Activated naive CD8-positive, alpha-beta T cell treated with anti-CD3 and anti-CD28 coated beads for 36 hours (primary cell): ENCODE measurements around the gene TTC3. TPM values are rescaled to one million over a fixed set of nuclear protein-coding genes. Genes with fewer than 3 reads are reported as not detected.
"Not testable (repeated sequence)": the region's sequence is repeated elsewhere in the genome, so short reads cannot be mapped to it uniquely, and the experiment has no call there.

ENCODE experiments used
- DNase-seq: peaks from one replicate; pipeline ENCODE4 v3.0.0; 2021
- H3K27ac Mint-ChIP-seq: one replicate; pipeline ENCODE4 v1.8.0; 2022; ENCODE audit warnings: mild to moderate bottlenecking, moderate library complexity, mixed read lengths
- H3K27me3 Mint-ChIP-seq: one replicate; pipeline ENCODE4 v1.8.0; 2022; ENCODE audit warnings: mild to moderate bottlenecking, mixed read lengths
- H3K36me3 Mint-ChIP-seq: one replicate; pipeline ENCODE4 v1.8.0; 2021; ENCODE audit warnings: mild to moderate bottlenecking, mixed read lengths
- H3K4me1 Mint-ChIP-seq: one replicate; pipeline ENCODE4 v1.8.0; 2021; ENCODE audit warnings: mixed read lengths
- H3K4me3 Mint-ChIP-seq: one replicate; pipeline ENCODE4 v1.8.0; 2022; ENCODE audit warnings: mild to moderate bottlenecking, moderate library complexity, mixed read lengths
- H3K9me3 Mint-ChIP-seq: one replicate; pipeline ENCODE4 v1.8.0; 2022; ENCODE audit warnings: mixed read lengths
- total RNA-seq, 2 experiments: library from RNA; stranded (reverse); gene quantifications; one replicate each; pipeline ENCODE4 v1.2.3, GENCODE V29; 2021

Gene TTC3
- total RNA-seq = 10 to 100 TPM; 59.1 to 61.2 TPM

GRCh38 chr21:37072988-37073416 is at the start of gene TTC3, which contains the start of gene PIGP:
TSS of gene TTC3 (plus strand) at chr21:37073254. CDS start at chr21:37087258, 14,004 bp downstream.
TSS of gene PIGP (minus strand) at chr21:37073071. CDS start at chr21:37072515, 556 bp downstream.
- Mint-ChIP-seq H3K9me3 (no peaks in the 10 kb centered on the region), H3K27me3 (no peaks in the 10 kb centered on the region), H3K27ac (peak within 1 kb of the TSS; percentile 93), H3K4me3 (peak within 1 kb of the TSS; percentile 87), H3K36me3 (peaks cover 41% of the 10 kb centered on the region), H3K4me1 (peaks cover 39% of the 10 kb centered on the region)
- peak; percentile 98 for DNase-seq

- Mint-ChIP-seq H3K4me3 (no peak overlapping the region), H3K9me3 (no peaks in the 10 kb centered on the region), H3K27ac (no peak overlapping the region), H3K27me3 (no peaks in the 10 kb centered on the region), H3K4me1 (no peaks in the 10 kb centered on the region), H3K36me3 (no peaks in the 10 kb centered on the region)
- DNase-seq = no peak
Observed at GRCh38 chr21:37026499-37026898, 46.6 kb upstream of the TTC3 start.

- Mint-ChIP-seq H3K36me3 (no peaks in the 10 kb centered on the region), H3K4me1 (peaks cover 1% of the 10 kb centered on the region), H3K9me3 (no peaks in the 10 kb centered on the region), H3K27ac (no peak overlapping the region), H3K27me3 (peaks cover 2% of the 10 kb centered on the region), H3K4me3 (no peak overlapping the region)
- DNase-seq = no peak
Observed at GRCh38 chr21:37028570-37028969, 44.5 kb upstream of the TTC3 start.

GRCh38 chr21:37030864-37031263 is 42.2 kb upstream of the TTC3 start:
- peaks cover 1% of the 10 kb centered on the region for H3K4me1 Mint-ChIP-seq
- H3K9me3 Mint-ChIP-seq = no peaks in the 10 kb centered on the region
- no peak for DNase-seq
- H3K27ac Mint-ChIP-seq = no peak overlapping the region
- no peak overlapping the region for H3K4me3 Mint-ChIP-seq
- H3K27me3 Mint-ChIP-seq = peaks cover 3% of the 10 kb centered on the region
- H3K36me3 Mint-ChIP-seq = no peaks in the 10 kb centered on the region

GRCh38 chr21:37032293-37032692 is 40.8 kb upstream of the TTC3 start:
- no peak overlapping the region for H3K4me3 Mint-ChIP-seq
- H3K27ac Mint-ChIP-seq = no peak overlapping the region
- peaks cover 3% of the 10 kb centered on the region for H3K27me3 Mint-ChIP-seq
- H3K36me3 Mint-ChIP-seq = no peaks in the 10 kb centered on the region
- H3K4me1 Mint-ChIP-seq = peaks cover 1% of the 10 kb centered on the region
- DNase-seq = no peak
- H3K9me3 Mint-ChIP-seq = no peaks in the 10 kb centered on the region

GRCh38 chr21:37032877-37033471 is 40.1 kb upstream of the TTC3 start:
- no peak overlapping the region for H3K4me3 Mint-ChIP-seq
- peaks cover 3% of the 10 kb centered on the region for H3K27me3 Mint-ChIP-seq
- no peaks in the 10 kb centered on the region for H3K36me3 Mint-ChIP-seq
- no peak for DNase-seq
- no peak overlapping the region for H3K27ac Mint-ChIP-seq
- peaks cover 1% of the 10 kb centered on the region for H3K4me1 Mint-ChIP-seq
- no peaks in the 10 kb centered on the region for H3K9me3 Mint-ChIP-seq

GRCh38 chr21:37034394-37034793 is 38.7 kb upstream of the TTC3 start:
- not testable (repeated sequence) for H3K9me3 Mint-ChIP-seq, H3K27ac Mint-ChIP-seq, H3K4me1 Mint-ChIP-seq, H3K4me3 Mint-ChIP-seq, DNase-seq, H3K36me3 Mint-ChIP-seq, H3K27me3 Mint-ChIP-seq

GRCh38 chr21:37036177-37036576 is 36.9 kb upstream of the TTC3 start:
- H3K4me1 Mint-ChIP-seq = peaks cover 1% of the 10 kb centered on the region
- no peaks in the 10 kb centered on the region for H3K9me3 Mint-ChIP-seq
- no peak overlapping the region for H3K27ac Mint-ChIP-seq
- DNase-seq = no peak
- H3K27me3 Mint-ChIP-seq = peaks cover 6% of the 10 kb centered on the region
- no peaks in the 10 kb centered on the region for H3K36me3 Mint-ChIP-seq
- no peak overlapping the region for H3K4me3 Mint-ChIP-seq

GRCh38 chr21:37039411-37040075 is 33.5 kb upstream of the TTC3 start:
- DNase-seq = no peak
- peaks cover under 1% of the 10 kb centered on the region for H3K4me1 Mint-ChIP-seq
- no peaks in the 10 kb centered on the region for H3K9me3 Mint-ChIP-seq
- no peak overlapping the region for H3K4me3 Mint-ChIP-seq
- no peaks in the 10 kb centered on the region for H3K36me3 Mint-ChIP-seq
- H3K27me3 Mint-ChIP-seq = peaks cover 3% of the 10 kb centered on the region
- H3K27ac Mint-ChIP-seq = no peak overlapping the region

GRCh38 chr21:37040212-37040611 is 32.8 kb upstream of the TTC3 start:
- H3K4me1 Mint-ChIP-seq = peaks cover 6% of the 10 kb centered on the region
- no peak overlapping the region for H3K27ac Mint-ChIP-seq
- no peak for DNase-seq
- H3K9me3 Mint-ChIP-seq = no peaks in the 10 kb centered on the region
- H3K36me3 Mint-ChIP-seq = no peaks in the 10 kb centered on the region
- peaks cover 3% of the 10 kb centered on the region for H3K27me3 Mint-ChIP-seq
- no peak overlapping the region for H3K4me3 Mint-ChIP-seq

- H3K9me3 Mint-ChIP-seq = no peaks in the 10 kb centered on the region
Observed at GRCh38 chr21:37041706-37042271, 31.3 kb upstream of the TTC3 start.

GRCh38 chr21:37043818-37044217 is 29.2 kb upstream of the TTC3 start:
- DNase-seq = no peak
- no peak overlapping the region for H3K4me3 Mint-ChIP-seq
- H3K27ac Mint-ChIP-seq = no peak overlapping the region
- peaks cover 8% of the 10 kb centered on the region for H3K4me1 Mint-ChIP-seq
- H3K27me3 Mint-ChIP-seq = peaks cover 3% of the 10 kb centered on the region
- H3K36me3 Mint-ChIP-seq = no peaks in the 10 kb centered on the region
- H3K9me3 Mint-ChIP-seq = no peaks in the 10 kb centered on the region

More at GRCh38 chr21:37041706-37042271, 31.3 kb upstream of the TTC3 start:
- Mint-ChIP-seq H3K4me1 (peaks cover 8% of the 10 kb centered on the region), H3K36me3 (no peaks in the 10 kb centered on the region), H3K27me3 (peaks cover 3% of the 10 kb centered on the region), H3K27ac (no peak overlapping the region), H3K4me3 (no peak overlapping the region)
- no peak for DNase-seq

GRCh38 chr21:37044643-37045042 is 28.4 kb upstream of the TTC3 start:
- Mint-ChIP-seq H3K36me3 (no peaks in the 10 kb centered on the region), H3K4me3 (no peak overlapping the region), H3K4me1 (peaks cover 8% of the 10 kb centered on the region), H3K27me3 (peaks cover 2% of the 10 kb centered on the region), H3K27ac (no peak overlapping the region), H3K9me3 (no peaks in the 10 kb centered on the region)
- DNase-seq = no peak

- H3K27ac Mint-ChIP-seq = no peak overlapping the region
- no peaks in the 10 kb centered on the region for H3K36me3 Mint-ChIP-seq
- no peaks in the 10 kb centered on the region for H3K27me3 Mint-ChIP-seq
- no peak for DNase-seq
- no peaks in the 10 kb centered on the region for H3K9me3 Mint-ChIP-seq
- no peak overlapping the region for H3K4me3 Mint-ChIP-seq
- peaks cover 8% of the 10 kb centered on the region for H3K4me1 Mint-ChIP-seq
Observed at GRCh38 chr21:37045149-37045548, 27.9 kb upstream of the TTC3 start.

- H3K27me3 Mint-ChIP-seq = no peaks in the 10 kb centered on the region
- DNase-seq = no peak
- H3K27ac Mint-ChIP-seq = no peak overlapping the region
- H3K4me3 Mint-ChIP-seq = no peak overlapping the region
- H3K9me3 Mint-ChIP-seq = no peaks in the 10 kb centered on the region
- H3K4me1 Mint-ChIP-seq = peaks cover 8% of the 10 kb centered on the region
- H3K36me3 Mint-ChIP-seq = no peaks in the 10 kb centered on the region
Observed at GRCh38 chr21:37045556-37045955, 27.5 kb upstream of the TTC3 start.

- Mint-ChIP-seq H3K27me3 (no peaks in the 10 kb centered on the region), H3K36me3 (no peaks in the 10 kb centered on the region), H3K9me3 (no peaks in the 10 kb centered on the region), H3K4me3 (no peak overlapping the region), H3K27ac (no peak overlapping the region), H3K4me1 (peaks cover 8% of the 10 kb centered on the region)
- DNase-seq = no peak
Observed at GRCh38 chr21:37047079-37047478, 26.0 kb upstream of the TTC3 start.
